Fibroblast of lung (primary cell): Measurements from ENCODE around the gene TIMM22.

ENCODE experiments used
- CTCF ChIP-seq, 2 donors: IDR thresholded peaks in 1 of 2; conservative IDR thresholded peaks in 1 of 2; 1 replicate in 1 of 2; 2 replicates in 1 of 2; pipeline ENCODE4 v1.5.1; 2011 to 2012; ENCODE audit warnings: low read length in 2 of 2, control low read depth in 1 of 2, inconsistent platforms in 1 of 2, low read depth in 1 of 2, mild to moderate bottlenecking in 1 of 2
- EZH2 ChIP-seq: IDR thresholded peaks from 2 replicates; pipeline ENCODE4 v1.5.1; 2012; ENCODE audit warnings: low read length, control low read depth, mild to moderate bottlenecking; ENCODE audit errors: missing control alignments

GRCh38 chr17:1002771-1003555, 6.0 kb downstream of the TIMM22 start:
- TF ChIP-seq CTCF (conservative IDR thresholded peaks at IDR 0.05 in 1 of 2, IDR thresholded peaks at IDR 0.05 in 1 of 2; ENCODE audit: low read depth in 1 of 2, low read length in 2 of 2) (no peak), EZH2 (no peak)
